HCT116 (cell line): ENCODE measurements around the gene ZNF224. TPM values are rescaled to one million over a fixed set of nuclear protein-coding genes. Genes with fewer than 3 reads are reported as not detected.

ENCODE experiments used
- ATAC-seq: fragments of 200-7000 bp; cut with Tn5 transposase; 2 replicates; pipeline ENCODE4 v1.9.1; 2020; ENCODE audit warnings: mild to moderate bottlenecking, moderate library complexity
- BruUV-seq: library from RNA; stranded (reverse); fragments of 400-500 nt; replicated peaks from 2 replicates; lab custom pipeline; 2021; lab: Mats Ljungman, UMichigan
- CTCF ChIA-PET: fragments of 300-600 bp; sonication (Branson Sonifier 250); formaldehyde crosslinking; loops from one replicate; lab custom pipeline; 2021; ENCODE audit warnings: antibody characterized with exemption; lab: Charles Lee
- POLR2A ChIA-PET: fragments of 300-600, 350-600 bp; sonication (Branson Sonifier 250); formaldehyde crosslinking; loops from one replicate; lab custom pipeline; 2021; ENCODE audit warnings: antibody characterized with exemption; lab: Charles Lee
- RAD21 ChIA-PET, 2 experiments: fragments of 300-600 bp; sonication (Branson Sonifier 250); formaldehyde crosslinking; loops; one replicate each; lab custom pipeline; 2023; ENCODE audit warnings: low total read pairs in 2 of 2; ENCODE audit not compliant: uncharacterized antibody in 2 of 2, unreplicated experiment in 2 of 2, low non-redundant PET in 1 of 2; lab: Charles Lee
- DNase-seq: peaks from one replicate; pipeline ENCODE4 v3.0.0-alpha.2; 2010; ENCODE audit warnings: low read depth, low spot score
- H2AFZ ChIP-seq: fragments of 200-600 bp; shearing (Covaris generic), sonication (generic); 2 replicates; pipeline ENCODE4 v1.6.1; 2017; ENCODE audit warnings: low read depth, mixed run types, mixed read lengths, antibody characterized with exemption, low read length; ENCODE audit not compliant: poor library complexity, severe bottlenecking
- H3K27ac ChIP-seq: 2 replicates; pipeline ENCODE4 v1.5.1; 2012; ENCODE audit warnings: low read depth, low read length
- H3K27me3 ChIP-seq: fragments of 200-600 bp; sonication (generic); 2 replicates; pipeline ENCODE4 v1.6.1; 2016; ENCODE audit warnings: mixed run types, low read length, mixed read lengths; ENCODE audit not compliant: insufficient read depth
- H3K36me3 ChIP-seq, 2 experiments: fragments of 200-500 bp in 1 of 2; fragments of 200-600 bp in 1 of 2; sonication (Bioruptor generic) in 1 of 2; sonication (generic) in 1 of 2; 2 replicates each; pipeline versions ENCODE4 v1.5.1 to v1.6.1; 2014 to 2016; ENCODE audit warnings: low read length in 2 of 2, inconsistent platforms in 1 of 2, mixed read lengths in 1 of 2, mixed run types in 1 of 2; ENCODE audit not compliant: insufficient read depth in 2 of 2, control insufficient read depth in 1 of 2
- H3K4me1 ChIP-seq, 2 experiments: fragments of 200-600 bp in 1 of 2; sonication (generic) in 1 of 2; 2 replicates each; pipeline versions ENCODE4 v1.5.1 to v1.6.1; 2012 to 2017; ENCODE audit warnings: low read length in 2 of 2, inconsistent platforms in 1 of 2, mild to moderate bottlenecking in 1 of 2, mixed read lengths in 1 of 2, mixed run types in 1 of 2, moderate library complexity in 1 of 2; ENCODE audit not compliant: insufficient read depth in 2 of 2, control insufficient read depth in 1 of 2
- H3K4me2 ChIP-seq: fragments of 200-600 bp; sonication (generic); 2 replicates; pipeline ENCODE4 v1.6.1; 2017; ENCODE audit warnings: mixed run types, low read length, mixed read lengths
- H3K4me3 ChIP-seq, 2 experiments: fragments of 200-600 bp in 1 of 2; sonication (generic) in 1 of 2; replicated peaks in 1 of 2; 2 replicates each; pipeline ENCODE4 v1.5.1; 2011 to 2016; ENCODE audit warnings: low read length in 2 of 2, control low read depth in 1 of 2, low read depth in 1 of 2, mild to moderate bottlenecking in 1 of 2, mixed read lengths in 1 of 2, mixed run types in 1 of 2
- H3K79me2 ChIP-seq: fragments of 200-600 bp; sonication (generic); 2 replicates; pipeline ENCODE4 v1.6.1; 2017; ENCODE audit warnings: mild to moderate bottlenecking, mixed run types, low read length, moderate library complexity, mixed read lengths; ENCODE audit not compliant: insufficient read depth
- H3K9ac ChIP-seq: fragments of 200-600 bp; sonication (generic); 2 replicates; pipeline ENCODE4 v1.6.1; 2016; ENCODE audit warnings: low read length, mixed read lengths
- H3K9me2 ChIP-seq: fragments of 200-600 bp; sonication (generic), shearing (Covaris generic); 2 replicates; pipeline ENCODE4 v1.6.1; 2017; ENCODE audit warnings: mixed run types, mild to moderate bottlenecking, moderate library complexity; ENCODE audit not compliant: insufficient read depth
- H3K9me3 ChIP-seq, 2 experiments: fragments of 200-500 bp in 1 of 2; fragments of 200-600 bp in 1 of 2; sonication (Bioruptor generic) in 1 of 2; sonication (generic) in 1 of 2; 2 replicates each; pipeline ENCODE4 v1.6.1; 2014 to 2017; ENCODE audit warnings: low read length in 2 of 2, mixed read lengths in 2 of 2, inconsistent platforms in 1 of 2, low read depth in 1 of 2, mild to moderate bottlenecking in 1 of 2, mixed run types in 1 of 2, moderate library complexity in 1 of 2; ENCODE audit not compliant: control insufficient read depth in 1 of 2, insufficient read depth in 1 of 2
- H4K20me1 ChIP-seq: fragments of 200-600 bp; sonication (generic), shearing (Covaris generic); 2 replicates; pipeline ENCODE4 v1.6.1; 2017; ENCODE audit warnings: mixed run types, mild to moderate bottlenecking, moderate library complexity; ENCODE audit not compliant: insufficient read depth
- CBX3 ChIP-seq: IDR thresholded peaks from 2 replicates; pipeline ENCODE4 v1.6.1; 2012; ENCODE audit warnings: low read depth
- CTCF ChIP-seq, 3 experiments: fragments of 200-600 bp in 1 of 3; sonication (generic) in 1 of 3; IDR thresholded peaks in 2 of 3; conservative IDR thresholded peaks in 1 of 3; 2 replicates each; pipeline ENCODE4 v1.5.1; 2012 to 2017; ENCODE audit warnings: low read depth in 2 of 3, low read length in 2 of 3, antibody characterized with exemption in 1 of 3, borderline replicate concordance in 1 of 3, control low read depth in 1 of 3, mild to moderate bottlenecking in 1 of 3, mixed read lengths in 1 of 3, mixed run types in 1 of 3, moderate library complexity in 1 of 3; ENCODE audit not compliant: insufficient read depth in 1 of 3
- EGR1 ChIP-seq: IDR thresholded peaks from 2 replicates; pipeline ENCODE4 v1.6.1; 2012; ENCODE audit warnings: low read depth
- FOSL1 ChIP-seq: IDR thresholded peaks from 2 replicates; pipeline ENCODE4 v1.6.1; 2012; ENCODE audit warnings: low read depth
- RAD21 ChIP-seq: IDR thresholded peaks from 2 replicates; pipeline ENCODE4 v1.6.1; 2012; ENCODE audit warnings: low read depth, mild to moderate bottlenecking
- REST ChIP-seq: IDR thresholded peaks from 2 replicates; pipeline ENCODE4 v1.6.1; 2012; ENCODE audit warnings: low read depth
- SP1 ChIP-seq: IDR thresholded peaks from 2 replicates; pipeline ENCODE4 v1.6.1; 2012; ENCODE audit warnings: low read depth
- SRF ChIP-seq: IDR thresholded peaks from 2 replicates; pipeline ENCODE4 v1.6.1; 2012; ENCODE audit warnings: low read depth
- ZNF274 ChIP-seq: fragments of 200-500 bp; sonication (Bioruptor generic); IDR thresholded peaks from 2 replicates; pipeline ENCODE4 v1.6.1; 2014; ENCODE audit warnings: mild to moderate bottlenecking, low read depth, low read length, inconsistent platforms
- intact Hi-C: fragments of 100-400 bp; cut with micrococcal nuclease; formaldehyde crosslinking; loops from 2 replicates; pipeline ENCODE4 v1.10.0; 2022
- total RNA-seq: library from RNA; stranded (reverse); gene quantifications from one replicate; pipeline ENCODE4 v1.2.1, GENCODE V29; 2021; ENCODE audit not compliant: unreplicated experiment

The ZNF224 gene
- total RNA-seq, 1 experiment from 2014 or later: 15.1 TPM

- CTCF ChIA-PET: no interaction called here
- DNase-seq: no peak
- Histone ChIP-seq H3K4me3 (no peak overlapping the region), H3K36me3 (peaks cover 15 to 31% of the 10 kb centered on the region in 2 experiments), H3K9me3 (peaks cover 8 to 12% of the 10 kb centered on the region in 2 experiments; a peak in 3 of 4 replicates), H4K20me1 (no peaks in the 10 kb centered on the region), H3K9me2 (no peaks in the 10 kb centered on the region)
- POLR2A ChIA-PET: no interaction called here
- TF ChIP-seq ZNF274 (no peak), SP1 (no peak), FOSL1 (no peak), REST (no peak), EGR1 (no peak)
- TF ChIP-seq, all 23 proteins: peak for 0
- no peak overlapping the region for H3K9ac ChIP-seq
- ATAC-seq: no peak
- H3K27me3 ChIP-seq: no peaks in the 10 kb centered on the region
- H3K27ac ChIP-seq: no peak overlapping the region
- RAD21 ChIA-PET: no interaction called here
- intact Hi-C loops: no loop called here
- H2AFZ ChIP-seq: no peak overlapping the region
- BruUV-seq: no TSS peak
- H3K79me2 ChIP-seq: no peaks in the 10 kb centered on the region
- H3K4me1 ChIP-seq: peaks cover 0 to 3% of the 10 kb centered on the region in 2 experiments; a peak in 1 of 4 replicates
- H3K4me2 ChIP-seq: no peak overlapping the region
Observed at GRCh38 chr19:44107751-44108150, 13.6 kb downstream of the ZNF224 start.

- no peaks in the 10 kb centered on the region for H3K79me2 ChIP-seq
- H3K36me3 ChIP-seq: peaks cover 11 to 19% of the 10 kb centered on the region in 2 experiments
- no peaks in the 10 kb centered on the region for H3K9me2 ChIP-seq
- ATAC-seq: no peak
- CTCF ChIA-PET: no interaction called here
- no peak overlapping the region for H3K4me2 ChIP-seq
- POLR2A ChIA-PET: no interaction called here
- H3K9ac ChIP-seq: no peak overlapping the region
- RAD21 ChIA-PET: no interaction called here
- intact Hi-C loops: no loop called here
- no peak overlapping the region for H3K4me3 ChIP-seq
- no peaks in the 10 kb centered on the region for H4K20me1 ChIP-seq
- no peak overlapping the region for H3K27ac ChIP-seq
- BruUV-seq: no TSS peak
- H3K27me3 ChIP-seq: no peaks in the 10 kb centered on the region
- TF ChIP-seq CBX3 (no peak), ZNF274 (no peak), FOSL1 (no peak), RAD21 (no peak), SRF (no peak), CTCF (IDR thresholded peaks at IDR 0.05 in 2 of 3, conservative IDR thresholded peaks at IDR 0.05 in 1 of 3; ENCODE audit: borderline replicate concordance in 1 of 3, insufficient read depth in 1 of 3, low read depth in 2 of 3, low read length in 2 of 3) (no peak), EGR1 (no peak)
- no peak overlapping the region for H2AFZ ChIP-seq
- peaks cover 8 to 12% of the 10 kb centered on the region in 2 experiments; a peak in 3 of 4 replicates for H3K9me3 ChIP-seq
- H3K4me1 ChIP-seq: peaks cover 2 to 10% of the 10 kb centered on the region in 2 experiments; a peak in 1 of 4 replicates
- DNase-seq: no peak
Observed at GRCh38 chr19:44109458-44109857, 15.3 kb downstream of the ZNF224 start.
